KBM-7 (cell line): ENCODE data around the gene HNF1A.
"Not testable (repeated sequence)": the region's sequence is repeated elsewhere in the genome, so short reads cannot be mapped to it uniquely, and the experiment has no call there.

Source experiments
- DNase-seq: peaks from one replicate; pipeline ENCODE4 v3.0.0-alpha.2; 2015
- in situ Hi-C: fragments of 300-500 bp; cut with MboI; formaldehyde crosslinking; loops from 2 replicates; pipeline ENCODE4 v1.14.3; 2020; ENCODE audit warnings: low sequenced_read_pairs, low pct_unique_long_range_greater_than_20kb, mixed read lengths

HNF1A gene

GRCh38 chr12:121030576-121031212 lies 52.4 kb downstream of the HNF1A start:
- DNase-seq = no peak
- in situ Hi-C loops = no loop called here

GRCh38 chr12:121033625-121034349 lies 55.4 kb downstream of the HNF1A start:
- DNase-seq = no peak
- in situ Hi-C loops = no loop called here

GRCh38 chr12:121034616-121035305 lies 56.4 kb downstream of the HNF1A start:
- in situ Hi-C loops = no loop called here
- no peak for DNase-seq

GRCh38 chr12:121036810-121037326 lies 58.5 kb downstream of the HNF1A start:
- no peak for DNase-seq
- in situ Hi-C loops = no loop called here

- DNase-seq = no peak
- in situ Hi-C loops = no loop called here
These were observed 60.7 kb downstream of the HNF1A start, which contains the start of gene OASL for GRCh38 chr12:121038861-121039668. TSS of gene OASL (minus strand) at chr12:121039246. CDS start at chr12:121038971, 275 bp downstream.

- in situ Hi-C loops = no loop called here
- no peak for DNase-seq
These were observed 64.7 kb downstream of the HNF1A start for GRCh38 chr12:121043067-121043466.

- in situ Hi-C loops, DNase-seq: not testable (repeated sequence)
These were observed 69.1 kb downstream of the HNF1A start for GRCh38 chr12:121047400-121047799.

GRCh38 chr12:121048442-121048841 lies 70.1 kb downstream of the HNF1A start:
- in situ Hi-C loops = no loop called here
- DNase-seq = no peak

GRCh38 chr12:121050725-121051124 lies 72.4 kb downstream of the HNF1A start:
- in situ Hi-C loops = no loop called here
- no peak for DNase-seq
